WI38 (cell line): Measurements from ENCODE around the gene MAN1A1.

Source experiments
- H3K4me3 ChIP-seq: 2 replicates; pipeline ENCODE4 v1.5.1; 2011; ENCODE audit warnings: low read depth, mild to moderate bottlenecking, control low read depth, low read length
- TF ChIP-seq, protein P1 (sequence below): IDR thresholded peaks from 2 replicates; pipeline ENCODE4 v1.5.1; 2012; ENCODE audit warnings: low read depth, mild to moderate bottlenecking, control low read depth, low read length

Gene MAN1A1

DNA sequence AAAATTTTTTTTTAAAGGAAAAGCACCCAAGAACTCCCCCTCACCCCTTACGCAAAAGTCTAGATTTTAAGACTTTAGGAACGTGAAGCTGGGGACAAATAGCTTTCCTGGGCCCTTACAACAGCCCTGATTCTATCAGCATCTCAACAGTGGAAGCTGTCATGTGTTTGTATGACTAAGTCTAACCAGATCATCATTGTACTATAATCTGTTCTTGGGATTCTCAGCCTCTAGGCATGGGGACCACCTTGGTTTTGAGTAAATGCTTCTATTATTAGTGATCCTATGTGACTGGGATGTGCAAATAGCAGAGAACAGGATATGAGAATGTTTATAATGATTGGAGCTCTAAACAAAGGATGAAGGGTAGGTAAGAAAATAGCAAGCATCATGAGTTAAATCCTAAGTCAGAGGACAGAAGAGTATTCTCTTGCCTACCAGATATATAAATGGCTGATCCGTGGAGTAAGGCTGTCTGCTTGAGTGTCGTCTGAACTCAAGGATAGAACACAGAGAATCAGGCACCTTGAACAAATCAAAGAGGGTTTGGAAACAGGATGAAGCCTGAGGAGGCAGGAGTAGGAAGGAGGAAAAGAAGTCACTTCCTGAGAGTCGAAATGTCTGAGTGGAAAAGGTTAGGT is 165.4 kb downstream of the MAN1A1 start:
- TF ChIP-seq, protein P1, sequence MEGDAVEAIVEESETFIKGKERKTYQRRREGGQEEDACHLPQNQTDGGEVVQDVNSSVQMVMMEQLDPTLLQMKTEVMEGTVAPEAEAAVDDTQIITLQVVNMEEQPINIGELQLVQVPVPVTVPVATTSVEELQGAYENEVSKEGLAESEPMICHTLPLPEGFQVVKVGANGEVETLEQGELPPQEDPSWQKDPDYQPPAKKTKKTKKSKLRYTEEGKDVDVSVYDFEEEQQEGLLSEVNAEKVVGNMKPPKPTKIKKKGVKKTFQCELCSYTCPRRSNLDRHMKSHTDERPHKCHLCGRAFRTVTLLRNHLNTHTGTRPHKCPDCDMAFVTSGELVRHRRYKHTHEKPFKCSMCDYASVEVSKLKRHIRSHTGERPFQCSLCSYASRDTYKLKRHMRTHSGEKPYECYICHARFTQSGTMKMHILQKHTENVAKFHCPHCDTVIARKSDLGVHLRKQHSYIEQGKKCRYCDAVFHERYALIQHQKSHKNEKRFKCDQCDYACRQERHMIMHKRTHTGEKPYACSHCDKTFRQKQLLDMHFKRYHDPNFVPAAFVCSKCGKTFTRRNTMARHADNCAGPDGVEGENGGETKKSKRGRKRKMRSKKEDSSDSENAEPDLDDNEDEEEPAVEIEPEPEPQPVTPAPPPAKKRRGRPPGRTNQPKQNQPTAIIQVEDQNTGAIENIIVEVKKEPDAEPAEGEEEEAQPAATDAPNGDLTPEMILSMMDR, result no peak
- H3K4me3 ChIP-seq, result no peak overlapping the region

DNA sequence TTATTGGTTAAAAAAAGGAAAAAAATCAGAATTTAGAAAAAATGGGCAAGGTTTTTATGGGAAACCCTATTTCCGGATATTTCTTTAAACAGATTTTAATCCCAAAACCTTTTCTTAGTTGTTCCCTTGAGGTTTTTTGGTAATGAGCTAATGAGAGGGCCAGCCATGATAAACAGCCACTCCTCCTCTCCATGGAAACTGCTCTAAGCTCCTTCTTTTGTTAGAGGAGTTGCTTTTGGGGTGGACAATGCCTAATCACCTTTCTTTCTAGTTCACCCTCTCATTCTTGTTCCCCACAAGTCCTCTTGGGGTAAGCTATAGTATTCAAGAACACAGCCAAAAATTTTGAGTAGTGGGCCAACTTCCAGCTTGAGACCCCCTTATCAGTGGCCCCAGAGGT is 166.1 kb downstream of the MAN1A1 start:
- H3K4me3 ChIP-seq, result no peak overlapping the region

DNA sequence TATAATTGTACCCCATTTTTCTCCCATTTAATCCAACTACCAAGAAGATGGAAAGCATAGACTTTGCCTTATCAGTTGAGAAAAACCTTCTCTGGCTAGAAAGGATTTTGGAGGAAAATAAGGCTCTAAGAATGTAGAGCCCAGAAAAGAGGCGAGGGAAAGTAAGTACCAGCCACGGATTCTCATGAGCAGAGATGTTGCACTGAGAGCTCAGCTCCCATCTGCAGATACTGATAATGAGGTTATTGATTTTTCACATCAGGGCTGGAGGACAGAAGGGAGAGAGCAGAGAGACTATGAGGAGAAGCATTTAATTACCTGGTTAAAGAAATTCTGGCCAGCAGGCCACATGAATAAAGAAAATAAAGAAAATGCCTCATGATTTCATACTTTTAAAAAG is 166.7 kb downstream of the MAN1A1 start:
- TF ChIP-seq, protein P1, result no peak
- no peak overlapping the region for H3K4me3 ChIP-seq

More for the DNA sequence above, 166.1 kb downstream of the MAN1A1 start:
- TF ChIP-seq, protein P1, result no peak

DNA sequence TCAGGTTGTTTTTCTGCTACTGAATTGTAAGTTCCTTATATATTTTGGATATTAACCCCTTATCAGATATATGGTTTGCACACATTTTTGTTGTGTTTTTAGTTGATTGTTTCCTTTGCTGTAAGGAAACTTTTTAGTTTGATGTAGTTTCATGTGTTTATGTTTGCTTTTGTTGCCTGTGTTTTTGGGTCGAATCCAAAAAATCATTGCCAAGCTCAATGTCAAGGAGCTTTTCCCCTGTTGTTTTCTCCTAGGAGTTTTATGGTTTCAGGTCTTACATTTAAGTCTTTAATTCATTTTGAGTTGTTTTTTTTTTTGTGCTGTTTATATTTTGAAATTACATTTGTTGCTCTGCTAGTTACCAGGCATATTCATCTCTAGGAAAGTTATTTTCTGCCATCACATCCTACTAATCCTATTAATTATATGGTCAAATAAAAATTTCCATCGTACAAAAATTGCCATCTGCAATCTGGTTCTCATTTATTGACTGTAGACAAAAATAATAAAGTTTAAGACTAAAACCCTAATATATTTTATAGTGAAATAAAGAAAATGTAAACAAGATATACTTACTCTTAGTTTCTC is 167.3 kb downstream of the MAN1A1 start:
- TF ChIP-seq, protein P1, result no peak
- no peak overlapping the region for H3K4me3 ChIP-seq

DNA sequence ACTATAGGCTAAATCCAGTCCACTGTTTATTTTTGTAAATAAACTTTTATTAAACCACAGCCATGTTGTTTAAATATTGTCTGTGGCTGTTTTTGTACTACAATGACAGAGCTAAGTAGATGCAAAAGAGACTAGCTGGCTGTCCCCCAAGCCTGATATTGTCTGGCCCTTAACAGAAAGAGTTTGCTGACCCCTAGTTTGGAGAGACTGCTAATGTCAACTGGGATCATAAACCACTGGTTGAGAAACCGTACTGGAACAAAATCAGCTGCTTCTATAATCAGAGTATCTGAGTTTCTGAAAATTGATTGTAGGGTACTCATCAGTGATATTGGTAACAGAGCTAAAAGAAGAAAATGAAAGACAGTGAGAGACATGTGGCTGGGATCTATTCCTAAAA is 168.5 kb downstream of the MAN1A1 start:
- TF ChIP-seq, protein P1, result no peak
- H3K4me3 ChIP-seq, result no peak overlapping the region

DNA sequence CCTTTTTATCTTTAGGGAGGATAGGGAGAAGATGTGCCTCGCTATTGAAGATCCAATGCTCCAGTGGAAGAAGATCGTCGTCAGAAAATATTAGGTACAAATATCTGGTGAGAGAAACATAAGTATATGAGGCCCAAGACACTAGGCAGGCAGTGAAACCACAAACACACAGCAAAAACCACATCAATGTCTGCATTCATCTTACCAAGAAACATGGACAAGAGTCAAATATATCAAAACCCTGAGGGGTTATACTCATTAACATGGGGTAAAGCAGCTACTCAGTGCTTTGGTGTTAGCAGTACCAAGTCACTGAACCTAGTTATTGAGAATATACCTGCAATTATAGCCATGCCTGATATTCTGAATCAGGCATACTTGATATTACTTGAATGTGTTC is 169.7 kb downstream of the MAN1A1 start:
- TF ChIP-seq, protein P1, result no peak

DNA sequence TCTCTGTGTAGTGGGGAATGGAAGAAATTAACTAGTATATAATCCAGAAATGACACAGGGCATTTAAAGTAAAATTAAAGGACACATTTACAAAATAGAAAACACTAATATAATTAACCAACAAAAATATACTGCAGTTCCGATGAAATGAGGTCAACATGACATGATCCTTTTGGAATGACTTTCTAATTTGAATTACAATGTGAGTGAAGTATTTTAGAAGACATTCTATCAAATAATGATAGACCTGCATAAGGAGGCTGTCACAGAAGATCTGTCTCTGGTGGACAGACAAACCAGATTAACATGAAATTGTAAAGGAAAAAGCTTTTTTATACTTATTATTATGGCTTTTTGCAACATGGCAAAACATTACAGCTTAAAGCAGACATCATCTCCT is 170.5 kb downstream of the MAN1A1 start:
- TF ChIP-seq, protein P1, result no peak
- no peak overlapping the region for H3K4me3 ChIP-seq

More for the DNA sequence above, 169.7 kb downstream of the MAN1A1 start:
- no peak overlapping the region for H3K4me3 ChIP-seq
